GM23338 (cell line): ENCODE data around the gene MRC2. TPM values are rescaled to one million over a fixed set of nuclear protein-coding genes. Genes with fewer than 3 reads are reported as not detected.

ENCODE experiments used
- ATAC-seq: fragments of 200-7000 bp; cut with Tn5 transposase; 3 replicates; pipeline ENCODE4 v1.9.1; 2020
- DNase-seq: peaks from one replicate; pipeline ENCODE4 v3.0.0-alpha.2; 2015; ENCODE audit warnings: low spot score
- H2AFZ ChIP-seq: fragments of 200-600 bp; sonication (generic); 2 replicates; pipeline ENCODE4 v1.8.0; 2016; ENCODE audit warnings: antibody characterized with exemption, mild to moderate bottlenecking, moderate library complexity
- H3F3A ChIP-seq: fragments of 200-600 bp; sonication (generic); replicated peaks from 2 replicates; pipeline ENCODE4 v1.8.0; 2017; ENCODE audit warnings: antibody characterized with exemption, mixed run types, low read depth
- H3K27ac ChIP-seq: fragments of 200-600 bp; sonication (generic); 2 replicates; pipeline ENCODE4 v1.6.1; 2016; ENCODE audit warnings: low read depth
- H3K27me3 ChIP-seq: fragments of 200-600 bp; sonication (generic); 2 replicates; pipeline ENCODE4 v1.8.0; 2016; ENCODE audit warnings: mild to moderate bottlenecking, mixed run types, moderate library complexity; ENCODE audit not compliant: insufficient read depth
- H3K36me3 ChIP-seq: fragments of 200-600 bp; sonication (generic); 2 replicates; pipeline ENCODE4 v1.8.0; 2016; ENCODE audit warnings: mild to moderate bottlenecking; ENCODE audit not compliant: insufficient read depth
- H3K4me1 ChIP-seq: fragments of 200-600 bp; sonication (generic); 2 replicates; pipeline ENCODE4 v1.8.0; 2016; ENCODE audit warnings: mild to moderate bottlenecking, moderate library complexity; ENCODE audit not compliant: insufficient read depth
- H3K4me2 ChIP-seq: fragments of 200-600 bp; sonication (generic); 2 replicates; pipeline ENCODE4 v1.7.1; 2017; ENCODE audit warnings: mixed run types
- H3K4me3 ChIP-seq: fragments of 200-600 bp; sonication (generic); 2 replicates; pipeline ENCODE4 v1.6.1; 2016; ENCODE audit warnings: mixed run types
- H3K79me2 ChIP-seq: fragments of 200-600 bp; sonication (generic); replicated peaks from 2 replicates; pipeline ENCODE4 v1.8.0; 2017; ENCODE audit warnings: mild to moderate bottlenecking; ENCODE audit not compliant: insufficient read depth
- H3K9me2 ChIP-seq: fragments of 200-600 bp; sonication (generic); 2 replicates; pipeline ENCODE4 v1.8.0; 2017; ENCODE audit not compliant: insufficient read depth
- H4K20me1 ChIP-seq: fragments of 200-600 bp; sonication (generic); replicated peaks from 2 replicates; pipeline ENCODE4 v1.8.0; 2017; ENCODE audit warnings: mild to moderate bottlenecking; ENCODE audit not compliant: insufficient read depth
- H3K27ac Mint-ChIP-seq: 2 replicates; pipeline ENCODE4 v1.8.0; 2020; ENCODE audit warnings: inconsistent platforms, mild to moderate bottlenecking, moderate library complexity, mixed read lengths
- H3K27me3 Mint-ChIP-seq: 3 replicates; pipeline ENCODE4 v1.8.0; 2022; ENCODE audit warnings: low read depth, mild to moderate bottlenecking, moderate library complexity, mixed read lengths, inconsistent platforms; ENCODE audit not compliant: insufficient read depth, poor library complexity
- H3K36me3 Mint-ChIP-seq: 3 replicates; pipeline ENCODE4 v1.8.0; 2021; ENCODE audit warnings: low read depth, mild to moderate bottlenecking, inconsistent platforms, moderate library complexity, mixed read lengths
- H3K4me1 Mint-ChIP-seq: 3 replicates; pipeline ENCODE4 v1.8.0; 2020; ENCODE audit warnings: mild to moderate bottlenecking, inconsistent platforms, mixed read lengths
- H3K4me3 Mint-ChIP-seq: 3 replicates; pipeline ENCODE4 v1.8.0; 2021; ENCODE audit warnings: moderate library complexity, mild to moderate bottlenecking, inconsistent platforms, mixed read lengths
- H3K9me3 Mint-ChIP-seq: 3 replicates; pipeline ENCODE4 v1.8.0; 2020; ENCODE audit warnings: moderate library complexity, mild to moderate bottlenecking, inconsistent platforms, mixed read lengths
- CREB1 ChIP-seq: fragments of 250-450 bp; sonication (Bioruptor Pico); IDR thresholded peaks from 2 replicates; pipeline ENCODE4 v1.5.0; 2020; ENCODE audit warnings: low read depth, mild to moderate bottlenecking, moderate library complexity
- ETS1 ChIP-seq: IDR thresholded peaks from 2 replicates; pipeline ENCODE4 v1.6.1; 2016; ENCODE audit warnings: antibody characterized with exemption
- EZH2 ChIP-seq: fragments of 200-600 bp; sonication (generic); IDR thresholded peaks from one replicate; pipeline ENCODE4 v1.8.0; 2017; ENCODE audit warnings: antibody characterized with exemption, mild to moderate bottlenecking, low read depth; ENCODE audit not compliant: unreplicated experiment
- EZH2phosphoT487 ChIP-seq: fragments of 200-600 bp; sonication (generic); IDR thresholded peaks from one replicate; pipeline ENCODE4 v1.8.1; 2018; ENCODE audit warnings: antibody characterized with exemption; ENCODE audit not compliant: unreplicated experiment
- JUNB ChIP-seq: IDR thresholded peaks from one replicate; pipeline ENCODE4 v1.6.1; 2016; ENCODE audit warnings: antibody characterized with exemption; ENCODE audit not compliant: unreplicated experiment
- NANOG ChIP-seq: IDR thresholded peaks from 2 replicates; pipeline ENCODE4 v1.6.1; 2016; ENCODE audit warnings: antibody characterized with exemption, borderline replicate concordance
- POLR2AphosphoS5 ChIP-seq: IDR thresholded peaks from 2 replicates; pipeline ENCODE4 v1.6.1; 2016; ENCODE audit warnings: antibody characterized with exemption, low read depth
- REST ChIP-seq: IDR thresholded peaks from one replicate; pipeline ENCODE4 v1.6.1; 2018; ENCODE audit warnings: antibody characterized with exemption; ENCODE audit not compliant: unreplicated experiment
- STAT1 ChIP-seq: IDR thresholded peaks from one replicate; pipeline ENCODE4 v1.6.1; 2016; ENCODE audit warnings: antibody characterized with exemption; ENCODE audit not compliant: unreplicated experiment
- ZNF114 ChIP-seq: fragments of 250-450 bp; sonication (Bioruptor Pico); IDR thresholded peaks from 2 replicates; pipeline ENCODE4 v1.5.0; 2020; ENCODE audit warnings: mild to moderate bottlenecking, moderate library complexity
- ZNF331 ChIP-seq: fragments of 250-450 bp; sonication (Bioruptor Pico); IDR thresholded peaks from 2 replicates; pipeline ENCODE4 v1.5.0; 2020; ENCODE audit warnings: low read depth, mild to moderate bottlenecking, moderate library complexity
- polyA plus RNA-seq: library from polyadenylated mRNA; unstranded; fragments of >200 nt; fragmentation: Nextera tagmentation; extraction: Ambion mirVana; gene quantifications from 2 replicates; pipeline ENCODE4 v1.2.1, GENCODE V29; 2016
- total RNA-seq: library from RNA; depleted of rRNA; stranded (reverse); fragments of >200 nt; shearing (Covaris generic); gene quantifications from 2 replicates; pipeline ENCODE4 v1.2.3, GENCODE V29; 2014
- TF ChIP-seq, protein P1 (sequence below), 2 experiments: fragments of 200-600 bp in 1 of 2; sonication (generic) in 1 of 2; conservative IDR thresholded peaks; 2 replicates each; pipeline versions ENCODE4 v1.5.1 to v1.6.1; 2016 to 2017; ENCODE audit warnings: antibody characterized with exemption in 2 of 2, low read depth in 2 of 2, mild to moderate bottlenecking in 2 of 2, moderate library complexity in 1 of 2
- TF ChIP-seq, protein P2 (sequence below): fragments of 250-450 bp; sonication (Bioruptor Pico); IDR thresholded peaks from 2 replicates; pipeline ENCODE4 v1.5.0; 2020; ENCODE audit warnings: mild to moderate bottlenecking, moderate library complexity

The MRC2 gene
- total and polyA plus RNA-seq, 2 experiments from 2014 or later: 8.0 to 38.6 TPM

DNA sequence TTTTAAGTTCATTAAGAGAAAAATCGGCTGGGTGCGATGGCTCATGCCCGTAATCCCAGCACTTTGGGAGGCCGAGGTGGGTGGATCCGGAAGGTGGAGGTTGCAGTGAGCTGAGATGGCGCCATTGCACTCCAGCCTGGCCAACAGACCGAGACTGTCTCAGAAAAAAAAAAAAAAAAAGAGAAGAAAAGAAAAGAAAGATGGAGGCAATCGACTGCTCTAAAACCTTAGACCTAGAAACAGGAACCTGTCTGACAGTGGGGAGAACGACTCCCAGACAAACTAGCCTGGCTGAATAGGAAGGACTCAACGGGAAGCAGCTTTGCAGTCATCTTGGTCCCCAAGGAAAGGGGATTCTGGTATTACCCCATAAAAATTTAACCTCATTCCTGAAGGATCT, 13.7 kb downstream of the MRC2 start (continued):
- TF ChIP-seq, protein P1, sequence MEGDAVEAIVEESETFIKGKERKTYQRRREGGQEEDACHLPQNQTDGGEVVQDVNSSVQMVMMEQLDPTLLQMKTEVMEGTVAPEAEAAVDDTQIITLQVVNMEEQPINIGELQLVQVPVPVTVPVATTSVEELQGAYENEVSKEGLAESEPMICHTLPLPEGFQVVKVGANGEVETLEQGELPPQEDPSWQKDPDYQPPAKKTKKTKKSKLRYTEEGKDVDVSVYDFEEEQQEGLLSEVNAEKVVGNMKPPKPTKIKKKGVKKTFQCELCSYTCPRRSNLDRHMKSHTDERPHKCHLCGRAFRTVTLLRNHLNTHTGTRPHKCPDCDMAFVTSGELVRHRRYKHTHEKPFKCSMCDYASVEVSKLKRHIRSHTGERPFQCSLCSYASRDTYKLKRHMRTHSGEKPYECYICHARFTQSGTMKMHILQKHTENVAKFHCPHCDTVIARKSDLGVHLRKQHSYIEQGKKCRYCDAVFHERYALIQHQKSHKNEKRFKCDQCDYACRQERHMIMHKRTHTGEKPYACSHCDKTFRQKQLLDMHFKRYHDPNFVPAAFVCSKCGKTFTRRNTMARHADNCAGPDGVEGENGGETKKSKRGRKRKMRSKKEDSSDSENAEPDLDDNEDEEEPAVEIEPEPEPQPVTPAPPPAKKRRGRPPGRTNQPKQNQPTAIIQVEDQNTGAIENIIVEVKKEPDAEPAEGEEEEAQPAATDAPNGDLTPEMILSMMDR (conservative IDR thresholded peaks at IDR 0.05; ENCODE audit: low read depth in 2 of 2): no peak
- no peak for TF ChIP-seq NANOG
- TF ChIP-seq ZNF331 (CRISPR knock-in tag): no peak
- TF ChIP-seq ETS1: no peak
- no peak for TF ChIP-seq EZH2phosphoT487
- no peak for TF ChIP-seq STAT1

DNA sequence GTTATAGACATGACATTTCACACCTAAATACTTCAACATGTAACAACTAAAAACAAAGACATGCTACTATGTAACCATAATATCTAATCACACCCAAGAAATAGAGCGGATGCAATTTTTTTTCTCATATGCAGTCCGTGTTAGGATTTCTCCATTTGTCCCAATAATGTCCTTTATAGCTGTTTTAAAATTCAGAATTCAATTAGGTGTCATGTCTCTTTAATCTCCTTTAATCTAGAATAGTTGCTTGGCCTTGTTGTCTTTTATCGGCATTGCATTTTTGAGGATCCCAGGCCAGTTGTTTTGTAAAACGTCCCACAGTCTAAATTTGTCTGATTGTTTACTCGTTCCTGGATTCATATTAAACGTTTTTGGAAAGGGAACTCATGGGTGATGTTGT, 14.5 kb downstream of the MRC2 start:
- H3K79me2 ChIP-seq: 0 out of 2 replicates have a peak, but pooled peaks cover 10% of the 10 kb centered on the region
- H3K4me1 ChIP-seq: no peaks in the 10 kb centered on the region; the same call in 1 of the 2 replicates
- H3K4me3 ChIP-seq: no peak overlapping the region
- H4K20me1 ChIP-seq: no peaks in the 10 kb centered on the region
- 0 out of 2 replicates have a peak, but pooled peaks cover 2% of the 10 kb centered on the region for H3F3A ChIP-seq
- Mint-ChIP-seq H3K36me3 (no peaks in the 10 kb centered on the region; the same call in 2 of the 3 replicates), H3K4me1 (peaks cover 11% of the 10 kb centered on the region; the same call in 2 of the 3 replicates), H3K27me3 (peaks cover 8% of the 10 kb centered on the region), H3K4me3 (no peak overlapping the region), H3K9me3 (no peaks in the 10 kb centered on the region), H3K27ac (no peak overlapping the region)
- no peak overlapping the region for H3K27ac ChIP-seq
- DNase-seq (no peak), ATAC-seq (no peak)
- no peaks in the 10 kb centered on the region for H3K9me2 ChIP-seq
- no peak overlapping the region for H3K4me2 ChIP-seq
- no peak overlapping the region for H2AFZ ChIP-seq
- no peaks in the 10 kb centered on the region for H3K36me3 ChIP-seq
- H3K27me3 ChIP-seq: no peaks in the 10 kb centered on the region
- TF ChIP-seq REST: no peak
- no peak for TF ChIP-seq STAT1
- no peak for TF ChIP-seq CREB1 (CRISPR knock-in tag)
- no peak for TF ChIP-seq POLR2AphosphoS5
- no peak for TF ChIP-seq ZNF114
- TF ChIP-seq, protein P2, sequence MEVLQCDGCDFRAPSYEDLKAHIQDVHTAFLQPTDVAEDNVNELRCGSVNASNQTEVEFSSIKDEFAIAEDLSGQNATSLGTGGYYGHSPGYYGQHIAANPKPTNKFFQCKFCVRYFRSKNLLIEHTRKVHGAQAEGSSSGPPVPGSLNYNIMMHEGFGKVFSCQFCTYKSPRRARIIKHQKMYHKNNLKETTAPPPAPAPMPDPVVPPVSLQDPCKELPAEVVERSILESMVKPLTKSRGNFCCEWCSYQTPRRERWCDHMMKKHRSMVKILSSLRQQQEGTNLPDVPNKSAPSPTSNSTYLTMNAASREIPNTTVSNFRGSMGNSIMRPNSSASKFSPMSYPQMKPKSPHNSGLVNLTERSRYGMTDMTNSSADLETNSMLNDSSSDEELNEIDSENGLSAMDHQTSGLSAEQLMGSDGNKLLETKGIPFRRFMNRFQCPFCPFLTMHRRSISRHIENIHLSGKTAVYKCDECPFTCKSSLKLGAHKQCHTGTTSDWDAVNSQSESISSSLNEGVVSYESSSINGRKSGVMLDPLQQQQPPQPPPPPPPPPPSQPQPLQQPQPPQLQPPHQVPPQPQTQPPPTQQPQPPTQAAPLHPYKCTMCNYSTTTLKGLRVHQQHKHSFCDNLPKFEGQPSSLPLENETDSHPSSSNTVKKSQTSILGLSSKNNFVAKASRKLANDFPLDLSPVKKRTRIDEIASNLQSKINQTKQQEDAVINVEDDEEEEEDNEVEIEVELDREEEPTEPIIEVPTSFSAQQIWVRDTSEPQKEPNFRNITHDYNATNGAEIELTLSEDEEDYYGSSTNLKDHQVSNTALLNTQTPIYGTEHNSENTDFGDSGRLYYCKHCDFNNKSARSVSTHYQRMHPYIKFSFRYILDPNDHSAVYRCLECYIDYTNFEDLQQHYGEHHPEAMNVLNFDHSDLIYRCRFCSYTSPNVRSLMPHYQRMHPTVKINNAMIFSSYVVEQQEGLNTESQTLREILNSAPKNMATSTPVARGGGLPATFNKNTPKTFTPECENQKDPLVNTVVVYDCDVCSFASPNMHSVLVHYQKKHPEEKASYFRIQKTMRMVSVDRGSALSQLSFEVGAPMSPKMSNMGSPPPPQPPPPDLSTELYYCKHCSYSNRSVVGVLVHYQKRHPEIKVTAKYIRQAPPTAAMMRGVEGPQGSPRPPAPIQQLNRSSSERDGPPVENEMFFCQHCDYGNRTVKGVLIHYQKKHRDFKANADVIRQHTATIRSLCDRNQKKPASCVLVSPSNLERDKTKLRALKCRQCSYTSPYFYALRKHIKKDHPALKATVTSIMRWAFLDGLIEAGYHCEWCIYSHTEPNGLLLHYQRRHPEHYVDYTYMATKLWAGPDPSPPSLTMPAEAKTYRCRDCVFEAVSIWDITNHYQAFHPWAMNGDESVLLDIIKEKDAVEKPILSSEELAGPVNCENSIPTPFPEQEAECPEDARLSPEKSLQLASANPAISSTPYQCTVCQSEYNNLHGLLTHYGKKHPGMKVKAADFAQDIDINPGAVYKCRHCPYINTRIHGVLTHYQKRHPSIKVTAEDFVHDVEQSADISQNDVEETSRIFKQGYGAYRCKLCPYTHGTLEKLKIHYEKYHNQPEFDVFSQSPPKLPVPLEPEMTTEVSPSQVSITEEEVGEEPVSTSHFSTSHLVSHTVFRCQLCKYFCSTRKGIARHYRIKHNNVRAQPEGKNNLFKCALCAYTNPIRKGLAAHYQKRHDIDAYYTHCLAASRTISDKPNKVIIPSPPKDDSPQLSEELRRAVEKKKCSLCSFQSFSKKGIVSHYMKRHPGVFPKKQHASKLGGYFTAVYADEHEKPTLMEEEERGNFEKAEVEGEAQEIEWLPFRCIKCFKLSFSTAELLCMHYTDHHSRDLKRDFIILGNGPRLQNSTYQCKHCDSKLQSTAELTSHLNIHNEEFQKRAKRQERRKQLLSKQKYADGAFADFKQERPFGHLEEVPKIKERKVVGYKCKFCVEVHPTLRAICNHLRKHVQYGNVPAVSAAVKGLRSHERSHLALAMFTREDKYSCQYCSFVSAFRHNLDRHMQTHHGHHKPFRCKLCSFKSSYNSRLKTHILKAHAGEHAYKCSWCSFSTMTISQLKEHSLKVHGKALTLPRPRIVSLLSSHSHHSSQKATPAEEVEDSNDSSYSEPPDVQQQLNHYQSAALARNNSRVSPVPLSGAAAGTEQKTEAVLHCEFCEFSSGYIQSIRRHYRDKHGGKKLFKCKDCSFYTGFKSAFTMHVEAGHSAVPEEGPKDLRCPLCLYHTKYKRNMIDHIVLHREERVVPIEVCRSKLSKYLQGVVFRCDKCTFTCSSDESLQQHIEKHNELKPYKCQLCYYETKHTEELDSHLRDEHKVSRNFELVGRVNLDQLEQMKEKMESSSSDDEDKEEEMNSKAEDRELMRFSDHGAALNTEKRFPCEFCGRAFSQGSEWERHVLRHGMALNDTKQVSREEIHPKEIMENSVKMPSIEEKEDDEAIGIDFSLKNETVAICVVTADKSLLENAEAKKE (CRISPR knock-in tag): no peak
- TF ChIP-seq JUNB: no peak
- TF ChIP-seq EZH2: no peak
- no peak for TF ChIP-seq EZH2phosphoT487
- no peak for TF ChIP-seq ZNF331 (CRISPR knock-in tag)
- TF ChIP-seq NANOG: no peak
